Astrocyte (in vitro differentiated cells and primary cell): ENCODE results near the gene KAT2B. TPM values are rescaled to one million over a fixed set of nuclear protein-coding genes. Genes with fewer than 3 reads are reported as not detected.

Experiments used
- DNase-seq: peaks from one replicate; pipeline ENCODE4 v3.0.0-alpha.2; 2010; ENCODE audit warnings: low read depth
- FAIRE-seq: peaks from 2 replicates; lab custom pipeline; 2011; peaks lifted over from hg19 to GRCh38; lab: Jason Lieb, UNC
- H2AFZ ChIP-seq: 2 replicates; pipeline ENCODE4 v1.6.0; 2012; ENCODE audit warnings: low read depth, low read length, inconsistent platforms
- H3K27ac ChIP-seq: 2 replicates; pipeline ENCODE4 v1.5.1; 2011; ENCODE audit warnings: low read depth, low read length, inconsistent platforms
- H3K27me3 ChIP-seq: 2 replicates; pipeline ENCODE4 v1.6.0; 2011; ENCODE audit warnings: low read length, inconsistent platforms; ENCODE audit not compliant: insufficient read depth
- H3K36me3 ChIP-seq: 2 replicates; pipeline ENCODE4 v1.5.1; 2011; ENCODE audit warnings: low read length, inconsistent platforms; ENCODE audit not compliant: insufficient read depth
- H3K4me1 ChIP-seq: 2 replicates; pipeline ENCODE4 v1.5.1; 2011; ENCODE audit warnings: low read length, inconsistent platforms; ENCODE audit not compliant: insufficient read depth
- H3K4me2 ChIP-seq: 2 replicates; pipeline ENCODE4 v1.6.0; 2012; ENCODE audit warnings: low read length, inconsistent platforms
- H3K4me3 ChIP-seq: 2 replicates; pipeline ENCODE4 v1.5.1; 2011; ENCODE audit warnings: low read depth, mild to moderate bottlenecking, low read length, inconsistent platforms; ENCODE audit not compliant: insufficient read depth
- H3K79me2 ChIP-seq: 2 replicates; pipeline ENCODE4 v1.6.0; 2012; ENCODE audit warnings: mild to moderate bottlenecking, low read length, inconsistent platforms; ENCODE audit not compliant: insufficient read depth
- H3K9ac ChIP-seq: 2 replicates; pipeline ENCODE4 v1.6.0; 2012; ENCODE audit warnings: mild to moderate bottlenecking, low read length, inconsistent platforms
- H3K9me3 ChIP-seq: 2 replicates; pipeline ENCODE4 v1.5.1; 2012; ENCODE audit warnings: low read depth, mild to moderate bottlenecking, low read length, inconsistent platforms; ENCODE audit not compliant: insufficient read depth
- H4K20me1 ChIP-seq: 2 replicates; pipeline ENCODE4 v1.6.0; 2012; ENCODE audit warnings: low read length, inconsistent platforms; ENCODE audit not compliant: insufficient read depth
- H3K27ac Mint-ChIP-seq: one replicate; pipeline ENCODE4 v1.8.0; 2021; ENCODE audit warnings: mild to moderate bottlenecking, mixed read lengths; ENCODE audit not compliant: unreplicated experiment
- H3K27me3 Mint-ChIP-seq: one replicate; pipeline ENCODE4 v1.8.0; 2021; ENCODE audit warnings: low read depth, mixed read lengths; ENCODE audit not compliant: unreplicated experiment
- H3K36me3 Mint-ChIP-seq: one replicate; pipeline ENCODE4 v1.8.0; 2021; ENCODE audit warnings: low read depth, mixed read lengths; ENCODE audit not compliant: unreplicated experiment
- H3K4me1 Mint-ChIP-seq: one replicate; pipeline ENCODE4 v1.8.0; 2021; ENCODE audit warnings: low read depth, mixed read lengths; ENCODE audit not compliant: unreplicated experiment
- H3K4me3 Mint-ChIP-seq: one replicate; pipeline ENCODE4 v1.8.0; 2021; ENCODE audit warnings: mild to moderate bottlenecking, moderate library complexity, mixed read lengths; ENCODE audit not compliant: unreplicated experiment
- H3K9me3 Mint-ChIP-seq: one replicate; pipeline ENCODE4 v1.8.0; 2021; ENCODE audit warnings: mild to moderate bottlenecking, mixed read lengths; ENCODE audit not compliant: unreplicated experiment
- CTCF ChIP-seq: IDR thresholded peaks from 2 replicates; pipeline ENCODE4 v1.5.1; 2011; ENCODE audit warnings: low read depth, mild to moderate bottlenecking, inconsistent platforms, low read length, moderate library complexity; ENCODE audit not compliant: insufficient read depth
- EZH2 ChIP-seq: IDR thresholded peaks from 2 replicates; pipeline ENCODE4 v1.6.1; 2012; ENCODE audit warnings: mild to moderate bottlenecking, low read length, inconsistent platforms; ENCODE audit not compliant: insufficient read depth
- total RNA-seq: library from RNA; stranded (reverse); gene quantifications from 2 replicates; pipeline ENCODE4 v1.2.1, GENCODE V29; 2021

The KAT2B gene
- total RNA-seq, 1 donor from 2014 or later = 4.9 TPM

DNA sequence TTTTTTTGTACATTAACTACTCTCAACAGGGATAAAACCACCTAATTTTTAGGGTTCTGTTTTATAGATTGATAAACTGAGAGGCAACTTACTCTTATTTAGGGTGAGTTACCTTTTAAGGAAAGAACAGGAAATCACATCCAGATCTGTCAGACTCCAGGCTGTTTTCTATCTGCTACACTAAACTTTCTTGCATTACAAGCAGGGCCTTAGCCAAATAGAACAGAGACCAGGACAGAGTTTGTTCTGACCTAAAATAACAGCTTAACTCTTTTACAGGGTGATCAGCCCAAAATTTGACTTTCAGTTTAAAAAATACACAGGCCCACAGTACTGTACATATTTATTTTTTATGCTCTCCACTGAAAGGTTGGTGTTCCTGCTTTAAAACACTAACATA is 107.1 kb downstream of the KAT2B start:
- Mint-ChIP-seq H3K27ac (no peak overlapping the region), H3K4me1 (no peaks in the 10 kb centered on the region), H3K4me3 (no peak overlapping the region), H3K36me3 (no peaks in the 10 kb centered on the region), H3K9me3 (no peaks in the 10 kb centered on the region), H3K27me3 (no peaks in the 10 kb centered on the region)
- H3K9me3 ChIP-seq = no peaks in the 10 kb centered on the region
- no peaks in the 10 kb centered on the region for H3K27me3 ChIP-seq
- H3K4me2 ChIP-seq = no peak overlapping the region
- DNase-seq = no peak
- H3K79me2 ChIP-seq = no peaks in the 10 kb centered on the region
- H3K27ac ChIP-seq = no peak overlapping the region
- no peaks in the 10 kb centered on the region for H4K20me1 ChIP-seq
- H3K36me3 ChIP-seq = no peaks in the 10 kb centered on the region
- H3K4me3 ChIP-seq = no peak overlapping the region
- FAIRE-seq = no peak
- no peak overlapping the region for H2AFZ ChIP-seq
- TF ChIP-seq CTCF = no peak
- no peak for TF ChIP-seq EZH2
- no peaks in the 10 kb centered on the region for H3K4me1 ChIP-seq
- H3K9ac ChIP-seq = no peak overlapping the region

- no peak for FAIRE-seq
- H3K4me3 Mint-ChIP-seq = no peak overlapping the region
- H3K27me3 Mint-ChIP-seq = no peaks in the 10 kb centered on the region
- no peak for DNase-seq
- H3K27me3 ChIP-seq = no peaks in the 10 kb centered on the region
- H3K4me2 ChIP-seq = no peak overlapping the region
- no peaks in the 10 kb centered on the region for H3K79me2 ChIP-seq
- no peaks in the 10 kb centered on the region for H3K9me3 ChIP-seq
- H3K36me3 Mint-ChIP-seq = no peaks in the 10 kb centered on the region
- no peak overlapping the region for H3K4me3 ChIP-seq
- H3K9ac ChIP-seq = no peak overlapping the region
- H3K4me1 Mint-ChIP-seq = no peaks in the 10 kb centered on the region
- no peaks in the 10 kb centered on the region for H3K4me1 ChIP-seq
- H3K36me3 ChIP-seq = no peaks in the 10 kb centered on the region
- no peaks in the 10 kb centered on the region for H3K9me3 Mint-ChIP-seq
- TF ChIP-seq EZH2 (no peak), CTCF (no peak)
- H3K27ac ChIP-seq = no peak overlapping the region
- H2AFZ ChIP-seq = no peak overlapping the region
- no peak overlapping the region for H3K27ac Mint-ChIP-seq
- no peaks in the 10 kb centered on the region for H4K20me1 ChIP-seq
These were observed 108.2 kb downstream of the KAT2B start for GRCh38 chr3:20148466-20148865.

DNA sequence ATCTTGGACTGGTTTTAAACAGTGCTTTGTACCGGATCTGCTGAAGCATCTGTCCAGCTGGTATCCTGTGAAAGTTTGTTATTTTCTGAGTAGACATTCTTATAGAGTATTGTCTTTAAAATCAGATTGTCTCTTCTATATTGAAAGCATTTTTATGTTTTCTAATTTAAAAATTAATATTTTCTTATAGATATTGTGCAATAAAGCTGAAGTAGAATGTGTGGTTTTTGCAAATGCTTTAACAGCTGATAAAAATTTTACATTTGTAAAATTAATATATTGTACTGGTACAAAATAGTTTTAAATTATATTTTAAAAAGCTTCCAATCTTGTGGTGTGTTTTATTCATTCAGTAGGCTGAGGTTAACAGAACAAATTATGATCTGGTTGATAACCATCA is 113.8 kb downstream of the KAT2B start:
- Mint-ChIP-seq H3K4me1 (no peaks in the 10 kb centered on the region), H3K9me3 (no peaks in the 10 kb centered on the region), H3K27me3 (no peaks in the 10 kb centered on the region), H3K27ac (no peak overlapping the region), H3K4me3 (no peak overlapping the region), H3K36me3 (no peaks in the 10 kb centered on the region)
- Histone ChIP-seq H3K27me3 (no peaks in the 10 kb centered on the region), H3K9ac (no peak overlapping the region), H3K4me2 (no peak overlapping the region), H3K79me2 (no peaks in the 10 kb centered on the region), H4K20me1 (no peaks in the 10 kb centered on the region), H3K4me3 (no peak overlapping the region), H3K36me3 (no peaks in the 10 kb centered on the region), H2AFZ (no peak overlapping the region), H3K9me3 (no peaks in the 10 kb centered on the region), H3K27ac (no peak overlapping the region), H3K4me1 (no peaks in the 10 kb centered on the region)
- TF ChIP-seq CTCF (no peak), EZH2 (no peak)
- FAIRE-seq = no peak
- no peak for DNase-seq
